ENCODE measurements around the gene GPLD1.

GRCh38 chr6:24524329-24524728 lies 35.0 kb upstream of the GPLD1 start:
- TF ChIP-seq CTCF (IDR thresholded peaks at IDR 0.05 in 2 of 3, conservative IDR thresholded peaks at IDR 0.05 in 1 of 3; ENCODE audit: insufficient read depth in 2 of 3, low read depth in 1 of 3, low read length in 3 of 3) (no peak), HCFC1 (IDR thresholded peaks at IDR 0.05; ENCODE audit: low read depth, low read length) (no peak), EHMT2 (IDR thresholded peaks at IDR 0.05) (no peak), SRSF3 (IDR thresholded peaks at IDR 0.05; ENCODE audit: insufficient read depth, low read length) (no peak), STAT5B (CRISPR knock-in tag; IDR thresholded peaks at IDR 0.05) (no peak), ZNF3 (CRISPR knock-in tag; IDR thresholded peaks at IDR 0.05) (no peak), XRCC4 (IDR thresholded peaks at IDR 0.05; ENCODE audit: extremely low read depth, insufficient read depth, insufficient read length) (no peak), POU5F1 (IDR thresholded peaks at IDR 0.05; ENCODE audit: borderline replicate concordance, low read depth, low read length, partially characterized antibody) (no peak)
- TF ChIP-seq, protein P1, sequence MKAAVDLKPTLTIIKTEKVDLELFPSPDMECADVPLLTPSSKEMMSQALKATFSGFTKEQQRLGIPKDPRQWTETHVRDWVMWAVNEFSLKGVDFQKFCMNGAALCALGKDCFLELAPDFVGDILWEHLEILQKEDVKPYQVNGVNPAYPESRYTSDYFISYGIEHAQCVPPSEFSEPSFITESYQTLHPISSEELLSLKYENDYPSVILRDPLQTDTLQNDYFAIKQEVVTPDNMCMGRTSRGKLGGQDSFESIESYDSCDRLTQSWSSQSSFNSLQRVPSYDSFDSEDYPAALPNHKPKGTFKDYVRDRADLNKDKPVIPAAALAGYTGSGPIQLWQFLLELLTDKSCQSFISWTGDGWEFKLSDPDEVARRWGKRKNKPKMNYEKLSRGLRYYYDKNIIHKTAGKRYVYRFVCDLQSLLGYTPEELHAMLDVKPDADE (conservative IDR thresholded peaks at IDR 0.05; ENCODE audit: control insufficient read depth, low read depth, low read length), result no peak
